Hematopoietic multipotent progenitor cell (in vitro differentiated cells): ENCODE measurements around the gene CAMK2D. TPM values are rescaled to one million over a fixed set of nuclear protein-coding genes. Genes with fewer than 3 reads are reported as not detected.
A peak's percentile ranks its signal among the peaks of the same experiment; 100 is the strongest.

Source experiments
- DNase-seq, 3 donors: peaks; one replicate each; pipeline ENCODE4 v3.0.0-alpha.2; 2011 to 2015; ENCODE audit warnings: low read depth in 2 of 3, low spot score in 2 of 3
- total RNA-seq: library from RNA; depleted of rRNA; stranded (reverse); fragments of >200 nt; gene quantifications from one replicate; pipeline ENCODE4 v1.2.3, GENCODE V29; 2012

Gene CAMK2D
- total RNA-seq, 1 donor = 1.3 TPM

DNA sequence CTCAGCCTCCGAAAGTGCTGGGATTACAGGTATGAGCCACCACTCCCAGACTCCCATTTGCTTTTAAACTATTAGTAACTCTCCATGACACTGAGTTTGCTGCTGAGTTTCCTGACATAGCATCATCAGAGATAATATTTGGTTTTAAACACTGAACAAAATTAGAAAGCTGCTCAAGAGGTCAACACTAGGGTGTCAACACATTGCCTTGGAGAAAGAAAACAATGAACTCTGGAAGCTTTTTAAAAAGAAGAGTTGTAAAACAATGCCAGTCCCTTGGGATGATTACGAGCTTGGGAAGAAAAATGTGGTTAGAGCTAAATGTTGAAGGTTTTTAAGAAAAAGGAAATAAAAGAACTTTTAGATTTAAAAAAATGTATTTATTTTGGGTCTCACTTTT, 264.8 kb downstream of the CAMK2D start:
- DNase-seq = no peak

GRCh38 chr4:113495790-113496189, 265.7 kb downstream of the CAMK2D start:
- DNase-seq = no peak

DNA sequence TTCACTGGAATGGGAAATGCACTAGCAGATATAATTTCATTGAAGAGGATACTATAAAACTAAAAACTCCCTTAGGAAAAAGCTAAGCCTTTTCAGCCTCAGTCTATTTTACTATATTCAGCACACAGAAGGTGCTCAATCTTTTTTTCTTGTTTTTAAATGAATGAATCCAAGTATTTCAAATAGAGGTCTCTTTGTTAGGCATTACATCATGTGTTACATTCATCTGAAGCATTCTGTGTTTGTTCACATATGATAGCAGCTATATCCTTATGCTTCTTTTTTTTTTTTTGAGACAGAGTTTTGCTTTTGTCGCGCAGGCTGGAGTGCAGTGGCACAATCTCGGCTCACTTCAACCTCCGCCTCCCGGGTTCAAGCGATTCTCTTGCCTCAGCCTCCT, 278.4 kb downstream of the CAMK2D start:
- no peak for DNase-seq

- no peak for DNase-seq
Observed at GRCh38 chr4:113482325-113482724, 279.2 kb downstream of the CAMK2D start.

DNA sequence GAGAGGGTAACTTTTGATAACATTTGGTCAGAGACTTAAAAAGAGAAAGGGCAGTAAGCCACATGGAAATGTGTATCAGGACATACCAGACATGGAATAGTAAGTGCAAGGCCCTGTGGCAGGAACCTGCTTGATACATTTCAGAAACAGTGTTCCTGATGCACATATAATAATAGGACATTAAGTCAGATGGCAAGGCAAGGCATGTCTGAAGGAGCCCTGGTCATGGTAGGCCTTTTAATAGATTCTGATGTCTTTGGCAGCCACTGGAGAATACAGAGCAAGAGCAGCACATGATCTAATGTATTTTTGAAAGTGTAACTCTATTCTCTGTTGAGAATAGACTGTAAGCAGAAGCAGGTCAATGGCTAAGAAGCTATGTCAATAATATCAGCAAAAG, 279.7 kb downstream of the CAMK2D start:
- no peak for DNase-seq

GRCh38 chr4:113480109-113480508, 281.4 kb downstream of the CAMK2D start:
- no peak for DNase-seq

DNA sequence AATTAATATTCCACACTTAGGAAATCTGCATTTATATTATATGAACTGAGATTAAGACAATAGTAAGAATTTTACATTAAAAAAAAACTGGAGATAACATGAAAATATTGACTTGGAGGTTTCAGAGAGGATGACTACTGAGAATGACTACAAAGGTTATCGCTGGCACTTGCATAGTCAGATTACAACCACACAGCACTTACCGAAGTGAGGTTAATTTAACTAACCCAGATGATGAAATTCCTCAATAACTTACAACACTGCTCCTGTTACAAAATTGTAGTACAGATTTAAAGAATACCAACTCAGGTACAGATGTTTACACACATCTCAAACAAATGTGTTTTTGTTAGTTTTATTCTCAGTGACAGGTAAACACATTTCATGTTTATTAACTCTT, 283.5 kb downstream of the CAMK2D start:
- no peak for DNase-seq

GRCh38 chr4:113476800-113477199, 284.7 kb downstream of the CAMK2D start:
- no peak for DNase-seq

DNA sequence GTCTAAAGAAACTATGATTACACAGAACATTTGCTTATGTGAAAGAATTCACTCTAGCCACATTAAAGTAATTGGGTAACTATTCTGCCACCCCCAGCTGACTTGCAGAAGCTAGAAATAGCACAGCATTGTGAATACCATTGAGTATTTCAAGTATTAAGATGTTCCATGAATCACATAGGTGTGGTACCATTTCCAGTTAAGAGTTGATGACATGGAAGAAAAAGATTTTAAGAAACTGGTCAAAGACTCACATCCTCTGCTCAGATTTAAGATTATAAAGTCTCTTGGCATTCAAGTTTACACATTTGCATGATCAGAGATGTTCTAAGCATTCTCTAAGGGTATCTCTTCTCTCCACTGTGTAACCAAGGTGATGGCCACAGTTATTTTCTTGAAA, 287.5 kb downstream of the CAMK2D start:
- no peak for DNase-seq

DNA sequence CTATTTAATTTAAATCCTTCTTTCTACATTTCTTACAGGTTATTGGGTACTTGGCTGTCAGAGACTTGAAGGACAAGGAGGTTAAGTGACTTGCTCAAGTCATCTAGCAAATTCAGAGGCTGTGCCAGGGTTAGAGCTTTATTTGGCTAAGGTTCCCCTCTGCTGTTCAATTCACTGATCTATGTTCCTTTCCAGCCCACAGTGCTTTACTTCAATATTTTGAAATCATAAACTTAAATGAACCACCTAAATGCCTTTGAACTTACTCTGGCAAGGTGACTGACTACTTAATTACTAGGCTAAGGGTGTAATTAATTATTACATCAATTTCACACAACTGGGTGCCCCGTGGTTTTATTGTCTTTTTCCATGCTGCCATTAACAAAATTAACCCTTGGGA, 288.7 kb downstream of the CAMK2D start:
- no peak for DNase-seq

GRCh38 chr4:113471146-113471860, 290.2 kb downstream of the CAMK2D start:
- no peak for DNase-seq

DNA sequence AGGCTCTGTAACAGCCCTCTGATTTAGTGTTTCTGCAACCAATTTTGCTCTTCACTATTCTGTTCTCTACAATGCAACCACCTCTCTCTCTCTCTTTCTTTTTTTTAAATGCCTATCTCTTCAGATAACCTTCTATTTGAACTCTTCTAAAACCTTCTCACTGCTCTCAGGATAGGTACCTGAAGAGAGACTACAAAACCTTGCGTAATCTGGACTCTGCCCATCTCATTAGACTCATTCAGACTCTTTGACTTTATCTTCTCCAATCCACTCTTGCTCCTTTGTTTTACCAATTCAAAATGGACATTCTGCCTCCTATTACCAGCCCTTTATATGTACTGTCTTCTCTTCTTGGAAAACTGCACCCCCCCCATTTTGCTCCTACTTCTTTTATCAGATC, 291.6 kb downstream of the CAMK2D start:
- DNase-seq = no peak

- no peak for DNase-seq
Observed at GRCh38 chr4:113469023-113469390, 292.5 kb downstream of the CAMK2D start.

DNA sequence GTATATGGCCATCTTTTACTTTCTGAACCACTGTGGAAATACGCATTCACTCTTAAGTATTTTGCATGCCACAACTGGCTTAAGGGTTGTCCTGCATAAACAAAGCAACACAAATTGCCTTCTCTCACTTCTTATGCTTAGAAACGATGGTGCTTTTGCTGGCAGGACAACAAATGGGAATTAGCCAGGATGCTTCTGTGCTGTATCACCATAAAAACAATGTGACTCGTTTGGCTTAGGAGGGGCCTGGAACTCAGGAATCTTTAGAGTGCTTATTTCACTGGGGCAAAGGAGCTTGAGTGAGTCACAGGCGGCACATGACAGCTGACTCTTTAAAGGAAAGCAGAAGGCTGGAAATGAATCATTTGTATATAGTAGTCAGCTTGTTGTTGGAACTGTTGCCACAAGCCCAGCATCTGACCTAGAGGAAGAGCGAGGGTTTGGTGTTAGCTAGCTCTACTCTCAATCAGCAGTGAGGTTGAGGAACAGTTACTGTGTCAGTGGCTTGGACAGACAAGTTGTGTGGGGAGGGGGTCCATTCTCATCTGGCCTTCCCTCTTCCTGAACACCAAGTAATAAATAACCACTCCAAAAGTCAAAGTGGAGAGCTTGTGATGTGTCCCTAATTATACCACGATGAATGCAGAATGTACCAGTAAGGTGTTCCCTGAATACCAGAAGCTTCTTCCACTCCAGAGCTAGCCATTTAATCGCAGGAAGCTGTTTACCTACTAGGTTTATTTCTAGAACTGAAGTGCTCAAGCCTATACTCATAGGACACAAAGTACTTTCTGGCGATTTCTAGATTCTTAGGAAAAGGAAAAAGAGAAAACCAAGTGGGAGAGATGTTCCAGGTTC, 293.1 kb downstream of the CAMK2D start:
- DNase-seq = no peak

- DNase-seq = no peak
Observed at GRCh38 chr4:113467581-113467980, 294.0 kb downstream of the CAMK2D start.

DNA sequence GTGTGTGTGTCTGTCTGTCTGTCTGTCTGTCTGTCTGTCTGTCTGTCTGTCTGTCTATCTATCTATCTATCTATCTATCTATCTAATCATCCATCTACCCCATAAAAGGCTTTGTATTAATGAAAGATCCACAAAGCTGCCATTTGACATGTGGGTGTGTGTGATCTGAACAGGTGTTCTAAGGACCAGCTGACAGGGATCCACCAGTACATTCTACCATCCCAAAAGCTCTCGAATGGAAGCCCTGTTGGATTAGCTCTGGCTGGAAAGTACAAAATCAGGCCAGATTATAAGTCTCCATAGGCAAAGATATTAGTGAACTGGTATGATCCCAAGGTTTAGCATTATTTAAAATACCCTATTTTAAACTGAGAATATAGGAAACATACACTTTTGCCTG, 299.3 kb downstream of the CAMK2D start:
- DNase-seq = no peak

DNA sequence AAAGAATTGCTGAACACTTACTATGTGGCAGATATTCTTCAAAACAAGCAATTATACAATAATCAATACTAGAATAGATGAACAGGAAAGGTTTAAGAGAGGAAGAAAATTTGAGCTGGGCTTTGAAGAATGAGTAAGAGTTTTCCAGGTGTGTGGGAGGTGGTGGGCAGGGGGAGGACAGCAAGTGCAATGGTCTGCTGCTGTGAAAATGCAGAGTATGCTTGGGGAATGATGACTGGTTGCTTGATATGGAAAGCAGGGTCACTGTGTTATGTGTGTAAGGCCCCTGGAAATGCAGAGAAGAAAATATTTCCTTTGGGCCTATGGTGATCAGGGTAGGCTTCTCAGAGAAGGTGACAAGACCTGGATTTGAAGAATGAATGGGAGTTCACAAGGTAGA, 300.3 kb downstream of the CAMK2D start:
- DNase-seq = no peak

DNA sequence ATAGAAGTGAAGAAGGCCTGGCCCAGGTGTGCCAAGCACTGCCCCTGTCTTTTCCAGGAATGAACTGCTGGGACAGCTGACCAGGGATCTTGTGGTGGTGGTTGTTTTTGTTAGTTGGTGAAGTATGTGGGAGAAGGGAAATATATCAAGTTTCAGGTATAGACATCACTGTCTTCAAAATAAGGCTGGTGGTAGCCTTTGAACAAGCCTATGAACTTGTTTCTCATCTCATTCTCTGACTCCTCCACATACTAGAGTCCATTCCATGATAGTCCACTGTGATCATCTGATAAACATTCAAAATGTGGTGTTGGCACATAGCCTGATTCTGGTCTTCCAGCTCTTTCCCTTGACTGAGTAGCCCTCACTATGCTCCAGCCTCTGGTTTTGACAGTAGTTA, 303.7 kb downstream of the CAMK2D start:
- DNase-seq = no peak

DNA sequence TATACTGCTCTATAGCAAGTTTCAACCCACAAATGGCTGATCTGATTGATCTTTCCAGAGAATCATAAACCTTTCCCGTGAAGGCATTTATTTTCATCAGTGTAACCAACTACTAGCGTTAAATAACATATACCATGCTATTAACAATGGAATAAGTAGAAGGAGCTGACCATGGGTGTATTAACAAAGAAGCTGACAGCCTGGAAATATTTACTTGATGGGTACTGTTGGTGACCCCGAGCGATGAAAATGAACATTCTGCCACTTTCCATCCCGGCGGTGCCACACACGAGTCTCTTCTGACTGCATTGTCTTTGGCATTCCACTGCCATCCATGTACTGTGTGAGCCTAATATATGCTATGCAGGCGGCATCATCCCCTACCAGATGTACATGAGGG, 304.4 kb downstream of the CAMK2D start:
- no peak for DNase-seq

DNA sequence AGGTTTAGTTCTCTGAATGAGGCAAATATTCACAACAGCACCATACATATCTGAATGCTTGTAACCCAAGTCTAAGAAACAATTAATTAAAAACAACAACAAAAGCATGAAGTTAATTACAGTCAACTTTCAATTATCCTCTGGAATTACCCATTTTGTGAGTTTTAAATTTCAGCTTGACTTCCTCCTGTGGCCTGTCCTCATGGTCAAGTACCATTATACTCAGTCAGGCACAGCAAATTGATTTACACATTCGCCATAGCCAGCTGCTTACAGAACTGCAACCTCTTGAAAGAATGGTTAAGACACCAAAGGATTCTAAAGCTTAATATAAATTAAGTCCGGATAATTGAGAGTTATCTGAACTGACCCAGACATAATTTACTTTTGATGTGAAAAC, 306.5 kb downstream of the CAMK2D start:
- DNase-seq = no peak

DNA sequence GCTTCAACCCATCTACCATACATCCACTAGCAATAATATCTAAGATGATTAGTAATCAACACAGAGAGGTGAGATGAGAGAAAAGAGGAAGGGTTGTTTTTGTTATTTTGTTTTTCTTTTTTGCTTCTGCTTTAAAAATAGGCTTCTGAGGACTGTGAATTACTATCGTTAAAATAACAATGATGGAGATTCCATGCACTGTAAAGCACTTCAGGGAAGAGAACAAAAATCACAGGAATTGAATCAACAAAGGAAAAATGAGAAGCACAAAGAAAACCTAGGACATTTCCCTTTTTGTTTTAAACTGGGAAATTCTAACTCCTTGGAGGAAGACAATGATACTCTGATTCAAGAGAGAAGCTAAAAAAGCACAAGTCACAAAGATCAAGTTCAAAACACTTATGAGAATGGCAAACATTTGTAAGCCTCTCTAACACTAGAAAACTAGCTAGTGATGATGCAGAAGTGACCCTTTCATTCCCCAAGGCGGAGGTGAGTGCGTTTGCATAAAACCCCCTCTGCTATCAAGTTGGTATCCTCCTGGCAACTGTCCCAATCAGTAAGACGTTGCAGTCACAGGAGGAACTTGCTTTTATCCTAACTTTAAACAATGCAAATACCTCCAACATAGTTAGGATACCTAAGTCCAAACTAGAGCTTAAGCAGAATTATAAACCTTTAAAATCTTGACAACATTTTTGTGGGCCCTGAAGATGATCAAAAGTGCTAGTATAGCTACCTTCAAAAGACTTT, 308.5 kb downstream of the CAMK2D start:
- DNase-seq = peak in 2 of 3 donors; percentile 13 to 46

GRCh38 chr4:113452152-113452551, 309.4 kb downstream of the CAMK2D start:
- DNase-seq = no peak
